Spleen (tissue), 11 donors: Measurements from ENCODE around the gene SBF1. TPM values are rescaled to one million over a fixed set of nuclear protein-coding genes. Genes with fewer than 3 reads are reported as not detected.

ENCODE experiments used
- DNase-seq: peaks from one replicate; pipeline ENCODE4 v3.0.0-alpha.2; 2020
- H3K27ac ChIP-seq, 8 donors: fragments of 200-600 bp; sonication (generic) in 7 of 8; 1 replicate in 4 of 8; 2 replicates in 4 of 8; pipeline versions ENCODE4 v1.5.0 to v1.8.0; 2016 to 2021; ENCODE audit warnings: inconsistent platforms in 4 of 8, mild to moderate bottlenecking in 4 of 8, moderate library complexity in 1 of 8
- H3K27me3 ChIP-seq, 7 donors: fragments of 200-600 bp; sonication (generic) in 6 of 7; replicated peaks in 1 of 7; 1 replicate in 4 of 7; 2 replicates in 3 of 7; pipeline versions ENCODE4 v1.5.0 to v1.8.0; 2016 to 2021; ENCODE audit warnings: inconsistent platforms in 3 of 7, mild to moderate bottlenecking in 1 of 7
- H3K36me3 ChIP-seq, 6 donors: fragments of 200-600 bp; sonication (generic) in 5 of 6; 1 replicate in 4 of 6; 2 replicates in 2 of 6; pipeline versions ENCODE4 v1.5.0 to v1.8.0; 2016 to 2021; ENCODE audit warnings: inconsistent platforms in 2 of 6
- H3K4me1 ChIP-seq, 6 donors: fragments of 200-600 bp; sonication (generic) in 5 of 6; 1 replicate in 3 of 6; 2 replicates in 3 of 6; pipeline versions ENCODE4 v1.5.0 to v1.8.0; 2016 to 2021; ENCODE audit warnings: inconsistent platforms in 3 of 6
- H3K4me3 ChIP-seq, 8 donors: fragments of 200-600 bp; sonication (generic) in 7 of 8; 1 replicate in 4 of 8; 2 replicates in 4 of 8; pipeline versions ENCODE4 v1.5.0 to v1.8.0; 2016 to 2021; ENCODE audit warnings: inconsistent platforms in 4 of 8, mild to moderate bottlenecking in 4 of 8, moderate library complexity in 2 of 8
- H3K9me3 ChIP-seq, 8 donors: fragments of 200-600 bp; sonication (generic) in 7 of 8; 1 replicate in 4 of 8; 2 replicates in 4 of 8; pipeline versions ENCODE4 v1.5.0 to v1.8.0; 2016 to 2021; ENCODE audit warnings: inconsistent platforms in 4 of 8
- CTCF ChIP-seq, 11 experiments: fragments of 200-600 bp in 7 of 11; fragments of 450-650 bp in 4 of 11; sonication (generic) in 4 of 11; IDR thresholded peaks in 8 of 11; conservative IDR thresholded peaks in 3 of 11; 1 replicate in 7 of 11; 2 replicates in 4 of 11; pipeline versions ENCODE4 v1.4.0 to v1.8.0; 2016 to 2021; ENCODE audit warnings: antibody characterized with exemption in 11 of 11, inconsistent platforms in 4 of 11, mild to moderate bottlenecking in 1 of 11
- POLR2A ChIP-seq, 3 donors: fragments of 450-650 bp; IDR thresholded peaks; one replicate each; pipeline ENCODE4 v1.5.1; 2017; ENCODE audit warnings: antibody characterized with exemption in 3 of 3, mild to moderate bottlenecking in 1 of 3
- POLR2AphosphoS5 ChIP-seq, 3 donors: sonication (generic); formaldehyde crosslinking; IDR thresholded peaks; one replicate each; pipeline ENCODE4 v1.5.1; 2017; ENCODE audit warnings: antibody characterized with exemption in 3 of 3
- WGBS, 5 donors: extraction: QIAGEN DNeasy Blood & Tissue Kit in 3 of 5; methylation state at CpG; one replicate each; pipeline versions ENCODE4 v1.1.5 to v1.1.7; 2013 to 2018; 5-methylcytosine and 5-hydroxymethylcytosine counted together
- intact Hi-C: fragments of 100-400 bp; cut with DNase I; formaldehyde crosslinking; loops from one replicate; pipeline ENCODE4 v1.15.0; 2023; ENCODE audit warnings: low total_unique reads
- polyA plus RNA-seq, 3 donors: library from polyadenylated mRNA; stranded (reverse); fragments of 200-250 nt; gene quantifications; one replicate each; pipeline ENCODE4 v1.2.1, GENCODE V29; 2013
- total RNA-seq, 7 donors: library from RNA; depleted of rRNA in 3 of 7; stranded (reverse); fragments of >200 nt in 3 of 7; fragmentation: NEBNext Ultra II Directional in 4 of 7; extraction: Animal tissue kit (Norgen Biotek cat#: 25700) in 4 of 7; gene quantifications; one replicate each; pipeline versions ENCODE4 v1.1.0 to v1.2.1, GENCODE V29; 2016 to 2021
- donor health status: healthy with polysubstance abuse.
- donor health status: DM: no; HTN: no; CAD: no; lungs with moderate emphysema.
- donor health status: DM: no; HTN: no; CAD: no.
- donor health status: Bipolar disorder and iron deficiency.
- donor health status: healthy.
- donor health status: DM: no; HTN: no; CAD: no.
- donor health status: DM: yes; HTN: yes; CAD: no.

SBF1 gene
- total and polyA plus RNA-seq, 10 donors, result 35.7 to 96.9 (median 75.3) TPM

GRCh38 chr22:50504369-50505211 is 29.8 kb upstream of the SBF1 start:
- 92 to 95% (median 93%) methylated on average over 9 to 44 of the region's 44 CpGs for WGBS, 5 donors
- TF ChIP-seq POLR2A (IDR thresholded peaks at IDR 0.05) (no peak), POLR2AphosphoS5 (IDR thresholded peaks at IDR 0.05) (no peak), CTCF (IDR thresholded peaks at IDR 0.05 in 8 of 11, conservative IDR thresholded peaks at IDR 0.05 in 3 of 11) (no peak)
- Histone ChIP-seq H3K27ac (no peak overlapping the region), H3K9me3 (no peaks in the 10 kb centered on the region), H3K27me3 (no peaks in the 10 kb centered on the region), H3K4me3 (no peak overlapping the region), H3K4me1 (peaks cover 18 to 45% (median 30%) of the 10 kb centered on the region in 6 donors), H3K36me3 (peaks cover 0 to 53% (median 37%) of the 10 kb centered on the region in 6 donors)
- peak; percentile 83 for DNase-seq
- intact Hi-C loops, result no loop called here

GRCh38 chr22:50503475-50504145 is 28.8 kb upstream of the SBF1 start:
- 85 to 92% (median 90%) methylated on average over 13 to 25 of the region's 26 CpGs for WGBS, 5 donors
- peaks cover 10 to 38% (median 21%) of the 10 kb centered on the region in 6 donors for H3K4me1 ChIP-seq
- no peak for DNase-seq
- TF ChIP-seq POLR2A (IDR thresholded peaks at IDR 0.05) (no peak), POLR2AphosphoS5 (IDR thresholded peaks at IDR 0.05) (no peak), CTCF (IDR thresholded peaks at IDR 0.05 in 8 of 11, conservative IDR thresholded peaks at IDR 0.05 in 3 of 11) (no peak)
- H3K4me3 ChIP-seq, result no peak overlapping the region
- intact Hi-C loops, result no loop called here
- no peak overlapping the region for H3K27ac ChIP-seq
- H3K9me3 ChIP-seq, result no peaks in the 10 kb centered on the region
- H3K27me3 ChIP-seq, result no peaks in the 10 kb centered on the region
- H3K36me3 ChIP-seq, result peaks cover 0 to 53% (median 37%) of the 10 kb centered on the region in 6 donors

GRCh38 chr22:50502628-50503474 is 28.0 kb upstream of the SBF1 start:
- Histone ChIP-seq H3K27me3 (no peaks in the 10 kb centered on the region), H3K4me1 (peaks cover 10 to 42% (median 24%) of the 10 kb centered on the region in 6 donors), H3K27ac (no peak overlapping the region), H3K36me3 (peaks cover 0 to 53% (median 37%) of the 10 kb centered on the region in 6 donors), H3K4me3 (no peak overlapping the region), H3K9me3 (no peaks in the 10 kb centered on the region)
- intact Hi-C loops, result no loop called here
- TF ChIP-seq POLR2A (IDR thresholded peaks at IDR 0.05) (no peak), POLR2AphosphoS5 (IDR thresholded peaks at IDR 0.05) (peak in 1 of 3 donors; percentile 50)
- DNase-seq, result no peak
- 70 to 94% (median 93%) methylated on average over 10 to 24 of the region's 24 CpGs for WGBS, 5 donors

- TF ChIP-seq CTCF (IDR thresholded peaks at IDR 0.05 in 8 of 11, conservative IDR thresholded peaks at IDR 0.05 in 3 of 11) (no peak), POLR2A (IDR thresholded peaks at IDR 0.05) (no peak), POLR2AphosphoS5 (IDR thresholded peaks at IDR 0.05) (no peak)
- intact Hi-C loops, result no loop called here
- no peak for DNase-seq
- peaks cover 0 to 53% (median 37%) of the 10 kb centered on the region in 6 donors for H3K36me3 ChIP-seq
- H3K4me1 ChIP-seq, result peaks cover 10 to 40% (median 23%) of the 10 kb centered on the region in 6 donors
- WGBS, 5 donors, result 76 to 91% (median 89%) methylated on average over 6 of the region's 6 CpGs
- H3K27me3 ChIP-seq, result no peaks in the 10 kb centered on the region
- no peak overlapping the region for H3K4me3 ChIP-seq
- no peaks in the 10 kb centered on the region for H3K9me3 ChIP-seq
- H3K27ac ChIP-seq, result no peak overlapping the region
Measured at GRCh38 chr22:50502096-50502495, 27.3 kb upstream of the SBF1 start.
